ENCODE results near the gene ST6GALNAC6. TPM values are rescaled to one million over a fixed set of nuclear protein-coding genes. Genes with fewer than 3 reads are reported as not detected.

The ST6GALNAC6 gene
- total and polyA plus RNA-seq, 2 donors (not counting 1 experiment from before 2014, with no cell fraction given) = 68.0 to 126 TPM

DNA sequence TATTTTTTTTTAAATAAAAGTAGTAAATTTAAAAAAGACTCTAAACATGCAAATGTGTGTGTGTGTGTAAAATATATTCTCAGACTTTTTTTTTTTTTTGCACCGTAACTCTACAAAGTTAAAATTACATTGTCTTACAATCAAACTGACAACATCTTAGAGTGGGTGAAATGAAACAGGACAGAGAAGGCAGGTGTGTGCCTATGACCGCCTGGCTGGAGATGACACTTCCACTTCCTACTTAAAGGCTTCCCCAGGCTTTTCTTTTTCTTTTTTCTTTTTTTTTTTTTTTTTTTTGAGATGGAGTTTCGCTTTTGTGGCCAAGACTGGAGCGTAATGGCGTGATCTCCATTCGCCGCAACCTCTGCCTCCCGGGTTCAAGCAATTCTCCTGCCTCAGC, 19.3 kb downstream of the ST6GALNAC6 start:
- WGBS (ENCODE audit: insufficient coverage) = no CpG with 5 or more reads among the region's 8 CpGs
- DNase-seq (peak; percentile 62), ATAC-seq (ENCODE audit: low read depth) (peak; percentile 57)
- intact Hi-C loops (cut with micrococcal nuclease) = no loop called here
- Mint-ChIP-seq H3K27me3 (no peaks in the 10 kb centered on the region), H3K9me3 (ENCODE audit: insufficient read depth) (no peaks in the 10 kb centered on the region), H3K4me3 (peak overlapping the region; percentile 11), H3K27ac (no peak overlapping the region), H3K4me1 (peaks cover 36% of the 10 kb centered on the region)
- no peak overlapping the region for H3K4me3 ChIP-seq (ENCODE audit: control extremely low read depth in 1 of 5, extremely low read depth in 1 of 5, insufficient read depth in 1 of 5, low read depth in 2 of 5, low read length in 4 of 5)
- ChIA-PET CTCF (interaction anchor here (0.7 to 7.8 kb wide), 2 partner anchors 41 to 109 kb away, joined by 3 to 34 read pairs; no protein-coding TSS in a partner anchor), POLR2A (interaction anchor here (0.7 kb wide), 2 partner anchors 63 to 483 kb away, joined by 6 read pairs; partner anchors contain the start of gene SLC2A8)
- H3K9ac ChIP-seq (ENCODE audit: low read length) = no peak overlapping the region
- no peaks in the 10 kb centered on the region for H3K9me3 ChIP-seq (ENCODE audit: control extremely low read depth in 1 of 3, control insufficient read depth in 2 of 3, insufficient read depth in 1 of 3, low read length in 2 of 3)
- H3K79me2 ChIP-seq (ENCODE audit: control insufficient read depth, insufficient read depth, low read length) = peaks cover 4% of the 10 kb centered on the region
- peaks cover 0 to 12% (median 3%) of the 10 kb centered on the region in 4 experiments for H3K27me3 ChIP-seq (replicated peaks in 1 of 4; ENCODE audit: control extremely low read depth in 1 of 4, control insufficient read depth in 3 of 4, insufficient read depth in 4 of 4, low read length in 3 of 4)
- TF ChIP-seq, protein P1, sequence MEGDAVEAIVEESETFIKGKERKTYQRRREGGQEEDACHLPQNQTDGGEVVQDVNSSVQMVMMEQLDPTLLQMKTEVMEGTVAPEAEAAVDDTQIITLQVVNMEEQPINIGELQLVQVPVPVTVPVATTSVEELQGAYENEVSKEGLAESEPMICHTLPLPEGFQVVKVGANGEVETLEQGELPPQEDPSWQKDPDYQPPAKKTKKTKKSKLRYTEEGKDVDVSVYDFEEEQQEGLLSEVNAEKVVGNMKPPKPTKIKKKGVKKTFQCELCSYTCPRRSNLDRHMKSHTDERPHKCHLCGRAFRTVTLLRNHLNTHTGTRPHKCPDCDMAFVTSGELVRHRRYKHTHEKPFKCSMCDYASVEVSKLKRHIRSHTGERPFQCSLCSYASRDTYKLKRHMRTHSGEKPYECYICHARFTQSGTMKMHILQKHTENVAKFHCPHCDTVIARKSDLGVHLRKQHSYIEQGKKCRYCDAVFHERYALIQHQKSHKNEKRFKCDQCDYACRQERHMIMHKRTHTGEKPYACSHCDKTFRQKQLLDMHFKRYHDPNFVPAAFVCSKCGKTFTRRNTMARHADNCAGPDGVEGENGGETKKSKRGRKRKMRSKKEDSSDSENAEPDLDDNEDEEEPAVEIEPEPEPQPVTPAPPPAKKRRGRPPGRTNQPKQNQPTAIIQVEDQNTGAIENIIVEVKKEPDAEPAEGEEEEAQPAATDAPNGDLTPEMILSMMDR (IDR thresholded peaks at IDR 0.05) = no peak
- TF ChIP-seq EZH2 (IDR thresholded peaks at IDR 0.05; ENCODE audit: borderline replicate concordance, insufficient read depth, low read depth, low read length, poor library complexity, severe bottlenecking) = no peak
- peaks cover 21 to 38% of the 10 kb centered on the region in 2 donors for H3K4me1 ChIP-seq (ENCODE audit: control insufficient read depth in 2 of 2, insufficient read depth in 2 of 2, low read length in 2 of 2)
- H4K20me1 ChIP-seq (ENCODE audit: control insufficient read depth, insufficient read depth, low read length, poor library complexity, severe bottlenecking) = no peaks in the 10 kb centered on the region
- H3K4me2 ChIP-seq (replicated peaks; ENCODE audit: low read depth, low read length, poor library complexity, severe bottlenecking) = peak overlapping the region; percentile 22
- no peak overlapping the region for H3K27ac ChIP-seq (ENCODE audit: low read length in 2 of 2)
- H3K36me3 ChIP-seq (replicated peaks in 1 of 2; ENCODE audit: control extremely low read depth in 1 of 2, control insufficient read depth in 1 of 2, extremely low read depth in 1 of 2, insufficient read depth in 2 of 2, low read length in 1 of 2) = peaks cover 0 to 4% of the 10 kb centered on the region in 2 experiments
- no peak overlapping the region for H2AFZ ChIP-seq (ENCODE audit: insufficient read depth, low read depth, low read length, poor library complexity, severe bottlenecking)

DNA sequence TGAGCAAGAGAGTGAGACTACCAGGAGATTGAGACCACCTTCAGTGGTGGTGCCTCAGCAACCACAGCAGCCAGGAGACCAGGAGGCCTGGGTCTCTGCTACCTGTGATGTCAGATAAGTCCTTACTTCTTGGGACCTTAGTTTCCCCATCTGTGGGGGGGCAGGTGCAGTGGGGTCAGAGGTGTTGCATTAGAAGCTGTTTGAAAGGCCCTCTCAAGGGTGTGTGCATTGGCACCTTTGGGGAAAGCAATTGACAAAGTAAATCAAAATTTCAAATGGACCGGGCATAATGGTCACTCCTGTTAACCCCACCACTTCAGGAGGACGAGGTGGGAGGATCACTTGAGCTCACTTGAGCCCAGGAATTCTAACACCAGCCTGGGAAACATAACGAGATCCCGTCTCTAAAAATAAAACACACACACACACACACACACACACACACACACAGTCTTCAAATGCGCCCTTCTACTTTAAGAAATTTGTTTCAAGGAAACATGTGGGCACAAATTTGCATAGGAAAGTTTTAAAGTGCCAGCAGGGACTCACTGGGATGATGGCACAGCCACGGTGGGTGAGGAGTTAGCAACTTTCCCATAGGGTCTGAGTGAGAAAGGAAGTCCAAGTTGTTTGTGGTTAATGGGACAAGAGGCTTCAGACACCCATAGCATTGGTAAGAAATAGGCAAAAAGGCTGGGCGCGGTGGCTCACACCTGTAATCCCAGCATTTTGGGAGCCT, 20.6 kb downstream of the ST6GALNAC6 start:
- ChIA-PET CTCF (interaction anchor here (0.5 to 7.8 kb wide), 4 partner anchors 9 to 144 kb away, joined by 3 to 34 read pairs (median 3); partner anchors contain the start of gene TOR2A), POLR2A (interaction anchor here (0.7 kb wide), 2 partner anchors 366 to 1198 kb away, joined by 3 to 11 read pairs; no protein-coding TSS in a partner anchor)
- Histone ChIP-seq H3K27me3 (replicated peaks in 1 of 4; ENCODE audit: control extremely low read depth in 1 of 4, control insufficient read depth in 3 of 4, insufficient read depth in 4 of 4, low read length in 3 of 4) (peaks cover 0 to 12% (median 3%) of the 10 kb centered on the region in 4 experiments), H3K27ac (ENCODE audit: low read length in 2 of 2) (no peak overlapping the region), H3K4me2 (replicated peaks; ENCODE audit: low read depth, low read length, poor library complexity, severe bottlenecking) (peak overlapping the region; percentile 17), H4K20me1 (ENCODE audit: control insufficient read depth, insufficient read depth, low read length, poor library complexity, severe bottlenecking) (no peaks in the 10 kb centered on the region), H3K9me3 (ENCODE audit: control extremely low read depth in 1 of 3, control insufficient read depth in 2 of 3, insufficient read depth in 1 of 3, low read length in 2 of 3) (no peaks in the 10 kb centered on the region), H3K4me3 (ENCODE audit: control extremely low read depth in 1 of 5, extremely low read depth in 1 of 5, insufficient read depth in 1 of 5, low read depth in 2 of 5, low read length in 4 of 5) (no peak overlapping the region), H3K79me2 (ENCODE audit: control insufficient read depth, insufficient read depth, low read length) (peaks cover 4% of the 10 kb centered on the region), H2AFZ (ENCODE audit: insufficient read depth, low read depth, low read length, poor library complexity, severe bottlenecking) (no peak overlapping the region), H3K4me1 (ENCODE audit: control insufficient read depth in 2 of 2, insufficient read depth in 2 of 2, low read length in 2 of 2) (peaks cover 21 to 36% of the 10 kb centered on the region in 2 donors), H3K9ac (ENCODE audit: low read length) (no peak overlapping the region), H3K36me3 (replicated peaks in 1 of 2; ENCODE audit: control extremely low read depth in 1 of 2, control insufficient read depth in 1 of 2, extremely low read depth in 1 of 2, insufficient read depth in 2 of 2, low read length in 1 of 2) (no peaks in the 10 kb centered on the region)
- no peaks in the 10 kb centered on the region for H3K27me3 Mint-ChIP-seq
- ATAC-seq (ENCODE audit: low read depth) (no peak), DNase-seq (peak; percentile 38)
- WGBS (ENCODE audit: insufficient coverage) = 70% methylated on average over 5 of the region's 8 CpGs
- H3K9me3 Mint-ChIP-seq (ENCODE audit: insufficient read depth) = no peaks in the 10 kb centered on the region
- intact Hi-C loops (cut with micrococcal nuclease) = no loop called here
- TF ChIP-seq, protein P1 (IDR thresholded peaks at IDR 0.05) = no peak
- TF ChIP-seq EZH2 (IDR thresholded peaks at IDR 0.05; ENCODE audit: borderline replicate concordance, insufficient read depth, low read depth, low read length, poor library complexity, severe bottlenecking) = no peak
- H3K4me3 Mint-ChIP-seq = peak overlapping the region; percentile 29
- peaks cover 26% of the 10 kb centered on the region for H3K4me1 Mint-ChIP-seq
- H3K27ac Mint-ChIP-seq = peak overlapping the region; percentile 32

All from B cell (primary cell).